K562 (cell line): ENCODE measurements around the gene TEKT2. TPM values are rescaled to one million over a fixed set of nuclear protein-coding genes. Genes with fewer than 3 reads are reported as not detected.

Experiments used
- ELF1 ChIP-seq: fragments of 200-800 bp; sonication (Bioruptor generic); IDR thresholded peaks from 2 replicates; pipeline ENCODE4 v1.6.1; 2016; ENCODE audit warnings: missing genetic modification characterization, missing compliant biosample characterization
- GTF2B ChIP-seq: IDR thresholded peaks from 2 replicates; pipeline ENCODE4 v1.6.1; 2011; ENCODE audit not compliant: insufficient read length; ENCODE audit errors: extremely low read depth
- HINFP ChIP-seq: fragments of 450-650 bp; conservative IDR thresholded peaks from 2 replicates; pipeline ENCODE4 v1.6.1; 2016; ENCODE audit warnings: missing genetic modification characterization, low read depth, mild to moderate bottlenecking, control low read depth, missing compliant biosample characterization
- MEF2A ChIP-seq: IDR thresholded peaks from 2 replicates; pipeline ENCODE4 v1.6.1; 2011; ENCODE audit warnings: low read depth, mild to moderate bottlenecking, low read length, moderate library complexity; ENCODE audit not compliant: control insufficient read depth
- NR4A1 ChIP-seq, 2 experiments: fragments of 250-450 bp in 1 of 2; fragments of 450-650 bp in 1 of 2; sonication (Bioruptor Pico) in 1 of 2; IDR thresholded peaks; 2 replicates each; pipeline versions ENCODE4 v1.4.0 to v1.6.1; 2016 to 2020; ENCODE audit warnings: mild to moderate bottlenecking in 2 of 2, missing compliant biosample characterization in 1 of 2, missing genetic modification characterization in 1 of 2, moderate library complexity in 1 of 2
- RAD51 ChIP-seq: fragments of 450-650 bp; IDR thresholded peaks from 2 replicates; pipeline ENCODE4 v1.7.1; 2016; ENCODE audit warnings: low read depth, mild to moderate bottlenecking, borderline replicate concordance
- TOE1 ChIP-seq, 2 experiments: fragments of 450-650 bp in 1 of 2; sonication (generic) in 1 of 2; formaldehyde crosslinking in 1 of 2; IDR thresholded peaks; 2 replicates each; pipeline versions ENCODE4 v1.7.1 to v1.8.0; 2016 to 2022; ENCODE audit warnings: borderline replicate concordance in 2 of 2, mild to moderate bottlenecking in 2 of 2, antibody characterized with exemption in 1 of 2, inconsistent platforms in 1 of 2, low read depth in 1 of 2, missing genetic modification reagents in 1 of 2, moderate library complexity in 1 of 2
- ZBTB7A ChIP-seq: IDR thresholded peaks from 2 replicates; pipeline ENCODE4 v1.6.1; 2011; ENCODE audit warnings: low read depth, mild to moderate bottlenecking, low read length, moderate library complexity, borderline replicate concordance; ENCODE audit not compliant: control insufficient read depth
- ZNF407 ChIP-seq: fragments of 450-650 bp; IDR thresholded peaks from 2 replicates; pipeline ENCODE4 v1.6.1; 2016; ENCODE audit warnings: low read depth
- ZNF511 ChIP-seq: sonication (generic); formaldehyde crosslinking; IDR thresholded peaks from 2 replicates; pipeline ENCODE4 v1.8.0; 2022; ENCODE audit warnings: mild to moderate bottlenecking, missing genetic modification reagents
- ZNF778 ChIP-seq: fragments of 450-650 bp; formaldehyde crosslinking; IDR thresholded peaks from 2 replicates; pipeline ENCODE4 v1.4.0; 2020; ENCODE audit warnings: mild to moderate bottlenecking, moderate library complexity
- polyA plus RNA-seq, 8 experiments: library from polyadenylated mRNA; depleted of rRNA in 4 of 8; stranded (reverse) in 5 of 8; unstranded in 3 of 8; fragments of >200 nt; fragmentation: Nextera tagmentation in 2 of 8; fragmentation: Illumina TruSeq in 1 of 8; extraction: Ambion mirVana in 2 of 8; extraction: Trizol in 1 of 8; gene quantifications; 2 replicates each; pipeline versions ENCODE4 v1.2.1 to v1.2.3, GENCODE V29; 2011 to 2014; ENCODE audit warnings: inconsistent platforms in 1 of 8, missing spikeins in 1 of 8
- total RNA-seq, 7 experiments: library from RNA; depleted of rRNA in 6 of 7; stranded (reverse); fragments of >200 nt in 6 of 7; fragmentation: Illumina TruSeq in 2 of 7; extraction: Trizol in 2 of 7; gene quantifications; 2 replicates each; pipeline versions ENCODE4 v1.2.1 to v1.2.3, GENCODE V29; 2011 to 2021; ENCODE audit warnings: low replicate concordance in 1 of 7

TEKT2 gene
- total and polyA plus RNA-seq, 9 of the 15 experiments (the other 6 are each of a cell fraction or from before 2014, with no cell fraction given): 0.06 to 0.94 (median 0.30) TPM; not detected in 1

- peak; percentile 67; the same call in 1 of the 2 replicates for TF ChIP-seq TOE1 (IDR thresholded peaks at IDR 0.05; ENCODE audit: borderline replicate concordance)
- TF ChIP-seq TOE1 (CRISPR knock-in tag; IDR thresholded peaks at IDR 0.05; ENCODE audit: borderline replicate concordance, low read depth): no peak
- TF ChIP-seq ZNF511: peak; percentile 53; the same call in 1 of the 2 replicates
- no peak for TF ChIP-seq HINFP
- TF ChIP-seq MEF2A: no peak
- no peak for TF ChIP-seq ZNF778 (CRISPR knock-in tag)
- TF ChIP-seq ZNF407: no peak
- no peak for TF ChIP-seq ELF1 (tag)
- no peak for TF ChIP-seq GTF2B
- 0 out of 2 replicates have a peak, but pooled peaks have one; percentile 22 for TF ChIP-seq ZBTB7A
- no peak for TF ChIP-seq NR4A1 (CRISPR knock-in tag; IDR thresholded peaks at IDR 0.05)
- TF ChIP-seq NR4A1 (tag; IDR thresholded peaks at IDR 0.05): no peak
- TF ChIP-seq RAD51: peak; percentile 86
Measured at GRCh38 chr1:36125129-36125991, 41.5 kb downstream of the TEKT2 start, which contains the start of gene COL8A2 (continued).
